Lower lobe of right lung (tissue), 2 donors: ENCODE data around the gene PABPC1L. TPM values are rescaled to one million over a fixed set of nuclear protein-coding genes. Genes with fewer than 3 reads are reported as not detected.
A peak's percentile ranks its signal among the peaks of the same experiment; 100 is the strongest.

Experiments
- ATAC-seq, 2 donors: fragments of 200-7000 bp; cut with Tn5 transposase; one replicate each; pipeline ENCODE4 v1.9.1; 2020 to 2022; ENCODE audit warnings: mild to moderate bottlenecking in 2 of 2, moderate library complexity in 2 of 2
- DNase-seq: peaks from one replicate; pipeline ENCODE4 v3.0.0-alpha.2; 2020
- H3K27ac ChIP-seq: fragments of 200-600 bp; one replicate; pipeline ENCODE4 v1.8.0; 2022
- H3K27me3 ChIP-seq: fragments of 200-600 bp; one replicate; pipeline ENCODE4 v1.8.0; 2022; ENCODE audit warnings: low read depth
- H3K36me3 ChIP-seq: fragments of 200-600 bp; one replicate; pipeline ENCODE4 v1.8.0; 2022; ENCODE audit warnings: mild to moderate bottlenecking
- H3K4me1 ChIP-seq: fragments of 200-600 bp; one replicate; pipeline ENCODE4 v1.8.0; 2022
- H3K4me3 ChIP-seq: fragments of 200-600 bp; one replicate; pipeline ENCODE4 v1.8.0; 2022; ENCODE audit warnings: mild to moderate bottlenecking
- H3K9me3 ChIP-seq: fragments of 200-600 bp; one replicate; pipeline ENCODE4 v1.8.0; 2022
- intact Hi-C: fragments of 100-400 bp; cut with DNase I; formaldehyde crosslinking; loops from one replicate; pipeline ENCODE4 v1.11.0; 2022
- total RNA-seq: library from RNA; stranded (reverse); fragmentation: NEBNext Ultra II Directional; extraction: Animal tissue kit (Norgen Biotek cat#: 25700); gene quantifications from one replicate; pipeline ENCODE4 v1.2.1, GENCODE V29; 2021
- TF ChIP-seq, protein P1 (sequence below): fragments of 200-600 bp; IDR thresholded peaks from one replicate; pipeline ENCODE4 v1.8.0; 2022; ENCODE audit warnings: antibody characterized with exemption, mild to moderate bottlenecking
- donor health status: DM: no; HTN: yes; CAD: no; lungs with severe emphysema.

PABPC1L gene
- total RNA-seq, 1 donor from 2014 or later, result 56.3 TPM

DNA sequence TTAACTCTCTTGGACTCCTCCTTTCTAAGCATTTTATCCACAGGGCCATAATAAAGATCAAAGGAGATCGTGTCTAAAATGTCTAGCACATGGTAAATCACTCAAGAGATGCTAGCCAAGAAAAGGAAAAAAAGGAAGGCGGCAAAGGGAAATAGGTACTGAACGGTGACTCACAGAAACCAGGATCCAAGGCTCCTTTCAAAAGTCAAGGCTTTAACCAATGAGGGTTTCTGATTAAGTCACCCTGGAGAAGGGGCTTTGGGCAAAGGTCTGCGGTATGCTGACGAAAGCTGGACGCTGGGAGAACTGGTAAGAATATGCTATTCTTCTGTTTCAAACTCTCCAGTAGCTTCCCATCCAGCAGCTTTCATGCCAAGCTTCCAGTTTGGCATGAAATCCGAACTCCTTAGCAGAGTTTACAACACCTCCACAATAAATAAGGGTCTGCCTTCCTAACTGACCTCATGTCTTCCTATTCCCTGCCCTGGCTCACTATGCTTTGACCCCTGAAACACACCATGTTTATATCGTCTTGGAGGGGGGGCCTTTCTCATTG is 49.3 kb downstream of the PABPC1L start:
- Histone ChIP-seq H3K27ac (peak overlapping the region; percentile 0), H3K4me1 (peaks cover 14% of the 10 kb centered on the region), H3K27me3 (no peaks in the 10 kb centered on the region), H3K4me3 (peak overlapping the region; percentile 91), H3K36me3 (peaks cover 22% of the 10 kb centered on the region), H3K9me3 (no peaks in the 10 kb centered on the region)
- intact Hi-C loops, result no loop called here
- TF ChIP-seq, protein P1, sequence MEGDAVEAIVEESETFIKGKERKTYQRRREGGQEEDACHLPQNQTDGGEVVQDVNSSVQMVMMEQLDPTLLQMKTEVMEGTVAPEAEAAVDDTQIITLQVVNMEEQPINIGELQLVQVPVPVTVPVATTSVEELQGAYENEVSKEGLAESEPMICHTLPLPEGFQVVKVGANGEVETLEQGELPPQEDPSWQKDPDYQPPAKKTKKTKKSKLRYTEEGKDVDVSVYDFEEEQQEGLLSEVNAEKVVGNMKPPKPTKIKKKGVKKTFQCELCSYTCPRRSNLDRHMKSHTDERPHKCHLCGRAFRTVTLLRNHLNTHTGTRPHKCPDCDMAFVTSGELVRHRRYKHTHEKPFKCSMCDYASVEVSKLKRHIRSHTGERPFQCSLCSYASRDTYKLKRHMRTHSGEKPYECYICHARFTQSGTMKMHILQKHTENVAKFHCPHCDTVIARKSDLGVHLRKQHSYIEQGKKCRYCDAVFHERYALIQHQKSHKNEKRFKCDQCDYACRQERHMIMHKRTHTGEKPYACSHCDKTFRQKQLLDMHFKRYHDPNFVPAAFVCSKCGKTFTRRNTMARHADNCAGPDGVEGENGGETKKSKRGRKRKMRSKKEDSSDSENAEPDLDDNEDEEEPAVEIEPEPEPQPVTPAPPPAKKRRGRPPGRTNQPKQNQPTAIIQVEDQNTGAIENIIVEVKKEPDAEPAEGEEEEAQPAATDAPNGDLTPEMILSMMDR, result no peak
- ATAC-seq, result peak in 1 of 2 donors; percentile 2
- no peak for DNase-seq

DNA sequence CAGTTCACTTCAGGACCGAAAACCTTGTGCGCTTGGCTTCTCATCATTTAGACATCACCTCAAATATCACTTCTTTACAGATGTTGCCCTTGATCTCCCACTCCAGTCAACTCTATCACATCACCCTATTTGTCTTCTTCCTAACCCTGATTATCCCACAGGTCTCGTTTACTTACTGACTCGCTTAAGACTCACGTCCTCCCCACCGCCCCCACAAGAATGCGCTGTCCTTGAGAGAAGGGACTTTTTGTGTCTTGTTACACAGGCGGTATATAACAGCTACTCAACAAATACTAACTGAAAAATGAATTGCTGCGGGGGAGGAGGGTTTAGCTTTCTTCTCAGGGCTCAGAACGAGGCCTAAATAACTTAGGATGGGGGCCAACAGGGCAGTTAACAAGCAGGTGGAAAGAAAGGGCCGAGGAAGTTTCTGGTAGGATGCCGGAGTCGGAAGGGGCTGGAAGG is 49.8 kb downstream of the PABPC1L start:
- intact Hi-C loops, result no loop called here
- H3K4me3 ChIP-seq, result peak overlapping the region; percentile 91
- peaks cover 14% of the 10 kb centered on the region for H3K4me1 ChIP-seq
- H3K27me3 ChIP-seq, result no peaks in the 10 kb centered on the region
- ATAC-seq (peak; percentile 57 to 83), DNase-seq (no peak)
- TF ChIP-seq, protein P1, result no peak
- H3K9me3 ChIP-seq, result no peaks in the 10 kb centered on the region
- H3K36me3 ChIP-seq, result peaks cover 17% of the 10 kb centered on the region
- H3K27ac ChIP-seq, result peak overlapping the region; percentile 75

DNA sequence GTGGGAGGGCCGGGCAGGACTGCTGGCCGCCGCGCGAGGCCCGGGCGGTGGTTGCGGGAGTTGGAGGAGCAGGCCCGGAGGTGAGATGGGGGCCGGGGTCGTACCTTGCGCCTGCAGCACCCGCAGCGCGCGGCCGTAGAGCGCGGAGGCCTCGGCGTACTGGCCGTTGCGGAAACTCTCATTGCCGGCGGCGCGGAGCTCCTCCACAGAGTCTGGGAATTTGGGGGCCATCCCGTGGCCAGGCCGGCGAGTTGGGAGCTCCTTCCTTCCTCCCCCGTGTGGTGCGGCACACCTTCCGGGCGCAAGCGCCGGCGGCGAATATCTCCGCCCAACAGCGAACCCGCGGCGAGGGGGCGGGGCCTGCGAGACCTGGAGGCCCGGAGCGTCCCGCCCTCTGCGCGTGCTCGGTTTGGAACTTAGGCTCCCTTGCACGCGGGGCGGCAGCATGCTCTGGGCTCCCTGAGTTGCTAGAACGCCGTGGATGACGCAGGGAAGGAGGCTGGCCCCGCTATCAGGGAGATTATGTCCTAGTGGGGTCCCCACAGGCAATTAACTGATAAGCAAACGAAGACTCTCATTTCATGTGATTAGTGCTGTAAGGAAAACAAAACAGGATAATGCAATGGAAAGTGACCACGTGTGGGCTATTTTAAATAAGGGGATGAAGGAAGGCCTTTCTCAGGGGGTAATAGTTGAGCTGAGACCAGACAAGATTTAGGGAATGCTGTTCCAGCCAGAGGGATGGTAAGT is 50.4 kb downstream of the PABPC1L start, which contains the start of gene TOMM34:
Gene TOMM34, minus strand, starts transcription at position 295 of the 750 bp plus-strand sequence. Its CDS starts 64 bp downstream, at position 231.
- Histone ChIP-seq H3K27me3 (no peaks in the 10 kb centered on the region), H3K9me3 (no peaks in the 10 kb centered on the region), H3K4me1 (peaks cover 14% of the 10 kb centered on the region), H3K4me3 (peak within 1 kb of the TSS; percentile 91), H3K27ac (peak within 1 kb of the TSS; percentile 75), H3K36me3 (peaks cover 11% of the 10 kb centered on the region)
- peak; percentile 98 to 99 for ATAC-seq
- DNase-seq, result peak; percentile 98
- TF ChIP-seq, protein P1, result no peak
- intact Hi-C loops, result no loop called here

DNA sequence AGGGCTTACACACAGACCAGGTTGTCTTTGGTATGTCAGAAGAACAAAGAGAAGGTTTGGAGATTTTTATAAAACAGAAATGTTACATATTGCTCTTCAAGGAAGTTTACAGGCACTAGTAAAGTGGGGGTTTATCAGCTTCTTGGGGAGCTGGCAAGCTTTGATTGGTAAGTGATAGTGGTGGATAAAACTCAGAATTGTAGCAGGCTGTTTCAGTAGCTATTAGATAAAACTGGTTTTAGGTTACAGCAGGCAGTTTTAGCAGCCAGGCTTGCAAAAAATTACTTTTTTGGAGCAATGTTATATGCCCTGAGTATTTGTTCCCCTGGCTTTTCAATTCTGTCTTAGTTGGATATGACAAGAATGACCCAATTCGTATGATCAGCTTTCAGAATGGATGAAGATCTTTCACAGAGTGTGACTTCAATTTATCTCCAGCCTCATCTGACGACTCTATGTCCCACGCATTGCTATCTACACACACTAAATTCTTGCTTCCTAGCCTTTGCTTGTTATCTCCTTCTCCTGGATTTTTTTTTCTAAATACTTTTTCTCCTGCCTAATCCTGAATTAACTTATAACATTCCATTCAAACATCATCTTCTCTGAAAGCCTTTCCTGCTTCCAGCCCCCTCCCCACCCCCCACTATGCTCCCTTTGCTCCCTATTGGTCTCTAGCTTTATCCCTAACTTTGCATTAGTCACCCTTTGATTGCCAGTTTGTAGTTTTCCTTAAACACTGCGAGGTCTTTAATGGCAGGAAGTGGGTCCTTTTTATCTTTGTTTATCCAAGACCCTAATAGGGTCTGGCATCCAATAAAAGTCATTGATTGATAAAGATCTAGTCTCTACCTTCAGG is 51.4 kb downstream of the PABPC1L start:
- H3K4me3 ChIP-seq, result peak overlapping the region; percentile 91
- H3K36me3 ChIP-seq, result peaks cover 1% of the 10 kb centered on the region
- TF ChIP-seq, protein P1, result no peak
- no peak for ATAC-seq
- H3K9me3 ChIP-seq, result no peaks in the 10 kb centered on the region
- H3K27me3 ChIP-seq, result no peaks in the 10 kb centered on the region
- intact Hi-C loops, result no loop called here
- peaks cover 20% of the 10 kb centered on the region for H3K4me1 ChIP-seq
- DNase-seq, result no peak
- peak overlapping the region; percentile 75 for H3K27ac ChIP-seq

DNA sequence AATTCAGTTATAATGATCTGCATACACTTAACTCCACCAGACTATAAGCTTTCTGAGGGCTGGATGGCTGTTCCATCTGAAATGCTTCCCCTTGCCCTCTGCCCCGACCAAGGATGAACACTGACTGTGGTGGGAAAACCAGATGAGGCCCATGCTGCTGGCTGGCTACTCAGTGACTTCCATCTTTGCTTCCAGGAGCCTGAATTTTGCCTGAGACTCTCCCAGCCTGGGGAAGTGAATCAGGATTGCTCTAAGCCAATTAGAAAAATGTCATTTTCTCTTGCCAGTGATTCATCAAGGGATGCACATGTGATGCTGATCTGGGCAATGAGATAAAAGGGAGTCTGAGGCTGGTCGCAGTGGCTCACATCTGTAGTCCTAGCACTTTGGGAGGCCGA is 52.0 kb downstream of the PABPC1L start:
- Histone ChIP-seq H3K36me3 (no peaks in the 10 kb centered on the region), H3K27ac (no peak overlapping the region), H3K27me3 (no peaks in the 10 kb centered on the region), H3K4me1 (peaks cover 21% of the 10 kb centered on the region), H3K9me3 (no peaks in the 10 kb centered on the region), H3K4me3 (no peak overlapping the region)
- ATAC-seq (no peak), DNase-seq (no peak)
- TF ChIP-seq, protein P1, result no peak
- intact Hi-C loops, result no loop called here
